SH-SY5Y (cell line): ENCODE results near the gene RHOBTB3.

ENCODE experiments used
- GATA2 ChIP-seq: IDR thresholded peaks from 2 replicates; pipeline ENCODE4 v1.6.1; 2011; ENCODE audit warnings: mild to moderate bottlenecking, low read depth, low read length
- GATA3 ChIP-seq: IDR thresholded peaks from 2 replicates; pipeline ENCODE4 v1.6.1; 2011; ENCODE audit warnings: low read depth, mild to moderate bottlenecking, low read length, moderate library complexity

DNA sequence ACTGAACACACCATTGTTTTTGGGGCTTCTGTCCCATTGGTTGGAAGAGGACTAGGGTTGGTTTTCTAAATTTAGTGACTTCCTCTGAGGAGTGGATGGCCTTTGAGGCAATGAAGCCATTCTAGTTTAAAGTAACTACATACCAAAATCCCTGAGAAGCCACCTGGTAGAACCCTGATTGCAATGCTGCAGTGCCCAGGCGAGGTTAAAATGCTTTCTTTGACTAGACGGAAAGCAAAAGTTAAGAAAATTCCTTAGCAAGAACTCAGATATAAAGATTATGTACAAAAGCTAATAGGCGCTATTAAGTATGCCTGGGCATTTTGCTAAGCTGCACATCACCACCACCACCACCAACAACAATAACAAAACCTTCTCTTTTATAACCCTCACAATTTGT, 70.8 kb downstream of the RHOBTB3 start:
- TF ChIP-seq GATA3 (no peak), GATA2 (no peak)
